Cardiac muscle cell (in vitro differentiated cells and primary cell): ENCODE data around the gene ZAR1L. TPM values are rescaled to one million over a fixed set of nuclear protein-coding genes. Genes with fewer than 3 reads are reported as not detected.

Experiments
- DNase-seq, 2 donors: peaks; one replicate each; pipeline versions ENCODE4 v3.0.0 to v3.0.0-alpha.2; 2010 to 2017; ENCODE audit warnings: low read depth in 1 of 2, low spot score in 1 of 2
- H3K27ac ChIP-seq: fragments of 200-600 bp; sonication (generic); 2 replicates; pipeline ENCODE4 v1.5.1; 2016
- H3K27me3 ChIP-seq: fragments of 200-600 bp; sonication (generic); 2 replicates; pipeline ENCODE4 v1.6.0; 2016; ENCODE audit warnings: control low read depth
- H3K36me3 ChIP-seq: fragments of 200-600 bp; sonication (generic); 2 replicates; pipeline ENCODE4 v1.5.1; 2016; ENCODE audit warnings: control low read depth
- H3K4me1 ChIP-seq: fragments of 200-600 bp; sonication (generic); 2 replicates; pipeline ENCODE4 v1.8.1; 2017; ENCODE audit warnings: low read depth, mild to moderate bottlenecking, mixed run types
- H3K4me3 ChIP-seq: fragments of 200-600 bp; sonication (generic); 2 replicates; pipeline ENCODE4 v1.5.1; 2016; ENCODE audit warnings: mild to moderate bottlenecking
- H3K9me3 ChIP-seq: fragments of 200-600 bp; sonication (generic); 2 replicates; pipeline ENCODE4 v1.5.1; 2017; ENCODE audit warnings: low read depth, mild to moderate bottlenecking, control low read depth
- CTCF ChIP-seq: IDR thresholded peaks from 2 replicates; pipeline ENCODE4 v1.5.1; 2012; ENCODE audit warnings: low read depth, mild to moderate bottlenecking, low read length
- polyA plus RNA-seq: library from polyadenylated mRNA; unstranded; fragments of >200 nt; fragmentation: Nextera tagmentation; extraction: Ambion mirVana; gene quantifications from 2 replicates; pipeline ENCODE4 v1.2.1, GENCODE V29; 2016
- total RNA-seq: library from RNA; depleted of rRNA; stranded (reverse); fragments of >200 nt; gene quantifications from 2 replicates; pipeline ENCODE4 v1.2.3, GENCODE V29; 2016

The ZAR1L gene
- total and polyA plus RNA-seq, 2 experiments from 2014 or later, result not detected

GRCh38 chr13:32310134-32310706 is 4.9 kb downstream of the ZAR1L start:
- Histone ChIP-seq H3K27ac (no peak overlapping the region), H3K36me3 (no peaks in the 10 kb centered on the region), H3K4me3 (no peak overlapping the region), H3K27me3 (no peaks in the 10 kb centered on the region), H3K9me3 (no peaks in the 10 kb centered on the region), H3K4me1 (no peaks in the 10 kb centered on the region)
- peak; percentile 69 for TF ChIP-seq CTCF
- peak; percentile 70 to 81 for DNase-seq

- H3K9me3 ChIP-seq, result no peaks in the 10 kb centered on the region
- H3K4me1 ChIP-seq, result no peaks in the 10 kb centered on the region
- TF ChIP-seq CTCF, result no peak
- no peaks in the 10 kb centered on the region for H3K36me3 ChIP-seq
- DNase-seq, result peak in 1 of 2 donors; percentile 14
- no peak overlapping the region for H3K27ac ChIP-seq
- H3K27me3 ChIP-seq, result no peaks in the 10 kb centered on the region
- no peak overlapping the region for H3K4me3 ChIP-seq
These were observed 5.6 kb downstream of the ZAR1L start for GRCh38 chr13:32309312-32310133.

- Histone ChIP-seq H3K4me1 (no peaks in the 10 kb centered on the region), H3K36me3 (no peaks in the 10 kb centered on the region), H3K9me3 (no peaks in the 10 kb centered on the region), H3K4me3 (no peak overlapping the region), H3K27me3 (no peaks in the 10 kb centered on the region), H3K27ac (no peak overlapping the region)
- no peak for TF ChIP-seq CTCF
- no peak for DNase-seq
These were observed 9.5 kb downstream of the ZAR1L start for GRCh38 chr13:32305646-32306045.

GRCh38 chr13:32302461-32302860 is 12.7 kb downstream of the ZAR1L start:
- Histone ChIP-seq H3K27me3 (peaks cover 4% of the 10 kb centered on the region), H3K36me3 (no peaks in the 10 kb centered on the region), H3K4me1 (no peaks in the 10 kb centered on the region), H3K9me3 (no peaks in the 10 kb centered on the region), H3K27ac (no peak overlapping the region), H3K4me3 (no peak overlapping the region)
- no peak for DNase-seq
- no peak for TF ChIP-seq CTCF

GRCh38 chr13:32300920-32301319 is 14.2 kb downstream of the ZAR1L start:
- no peaks in the 10 kb centered on the region for H3K36me3 ChIP-seq
- no peak overlapping the region for H3K4me3 ChIP-seq
- DNase-seq, result no peak
- no peak overlapping the region for H3K27ac ChIP-seq
- H3K9me3 ChIP-seq, result no peaks in the 10 kb centered on the region
- H3K4me1 ChIP-seq, result no peaks in the 10 kb centered on the region
- TF ChIP-seq CTCF, result no peak
- peaks cover 4% of the 10 kb centered on the region for H3K27me3 ChIP-seq
